ENCODE data around the gene MTCH1. TPM values are rescaled to one million over a fixed set of nuclear protein-coding genes. Genes with fewer than 3 reads are reported as not detected.

MTCH1 gene
- total and polyA plus RNA-seq, 2 experiments from 2014 or later, result 108 to 271 TPM

- TF ChIP-seq REST (IDR thresholded peaks at IDR 0.05; ENCODE audit: unreplicated experiment), result no peak
- no peak for TF ChIP-seq ZNF114 (CRISPR knock-in tag; IDR thresholded peaks at IDR 0.05)
- no peak for TF ChIP-seq JUNB (IDR thresholded peaks at IDR 0.05; ENCODE audit: unreplicated experiment)
These were observed 34.4 kb upstream of the MTCH1 start (continued) for GRCh38 chr6:37020381-37020780.

DNA sequence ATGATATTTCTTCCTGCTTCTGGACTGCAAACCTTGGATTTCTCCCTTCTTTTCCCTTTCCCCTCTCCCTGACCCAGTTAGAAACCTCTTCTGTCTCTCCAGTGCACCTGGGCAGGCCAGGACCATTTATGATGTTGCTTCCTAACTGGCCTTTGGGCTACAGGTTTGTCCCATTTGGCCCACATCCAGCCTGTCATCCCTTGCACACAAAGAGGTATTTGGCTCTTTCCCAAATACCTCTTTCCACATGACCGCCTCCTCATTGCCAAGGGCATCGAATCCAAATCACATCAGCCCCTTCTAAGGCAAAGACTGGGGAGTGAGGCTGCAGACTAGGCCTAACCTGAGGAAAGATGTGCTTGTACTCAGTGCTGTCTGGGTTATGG lies 33.1 kb upstream of the MTCH1 start:
- Mint-ChIP-seq H3K27me3 (ENCODE audit: insufficient read depth, low read depth, poor library complexity) (peaks cover 10% of the 10 kb centered on the region), H3K9me3 (no peaks in the 10 kb centered on the region), H3K4me3 (no peak overlapping the region), H3K4me1 (peaks cover 23% of the 10 kb centered on the region), H3K36me3 (ENCODE audit: low read depth) (no peaks in the 10 kb centered on the region), H3K27ac (no peak overlapping the region)
- no peaks in the 10 kb centered on the region for H3K27me3 ChIP-seq (ENCODE audit: insufficient read depth)
- no peak for ATAC-seq
- H3K9me2 ChIP-seq (ENCODE audit: insufficient read depth), result no peaks in the 10 kb centered on the region
- H3K4me2 ChIP-seq, result no peak overlapping the region
- no peak overlapping the region for H3K27ac ChIP-seq (ENCODE audit: low read depth)
- no peak for DNase-seq (ENCODE audit: low spot score)
- TF ChIP-seq ETS1 (IDR thresholded peaks at IDR 0.05) (no peak), ZNF114 (CRISPR knock-in tag; IDR thresholded peaks at IDR 0.05) (no peak), EZH2phosphoT487 (IDR thresholded peaks at IDR 0.05; ENCODE audit: unreplicated experiment) (no peak), EZH2 (IDR thresholded peaks at IDR 0.05; ENCODE audit: low read depth, unreplicated experiment) (no peak), JUNB (IDR thresholded peaks at IDR 0.05; ENCODE audit: unreplicated experiment) (no peak), ZNF331 (CRISPR knock-in tag; IDR thresholded peaks at IDR 0.05; ENCODE audit: low read depth) (no peak), NANOG (IDR thresholded peaks at IDR 0.05; ENCODE audit: borderline replicate concordance) (no peak)
- TF ChIP-seq, protein P1, sequence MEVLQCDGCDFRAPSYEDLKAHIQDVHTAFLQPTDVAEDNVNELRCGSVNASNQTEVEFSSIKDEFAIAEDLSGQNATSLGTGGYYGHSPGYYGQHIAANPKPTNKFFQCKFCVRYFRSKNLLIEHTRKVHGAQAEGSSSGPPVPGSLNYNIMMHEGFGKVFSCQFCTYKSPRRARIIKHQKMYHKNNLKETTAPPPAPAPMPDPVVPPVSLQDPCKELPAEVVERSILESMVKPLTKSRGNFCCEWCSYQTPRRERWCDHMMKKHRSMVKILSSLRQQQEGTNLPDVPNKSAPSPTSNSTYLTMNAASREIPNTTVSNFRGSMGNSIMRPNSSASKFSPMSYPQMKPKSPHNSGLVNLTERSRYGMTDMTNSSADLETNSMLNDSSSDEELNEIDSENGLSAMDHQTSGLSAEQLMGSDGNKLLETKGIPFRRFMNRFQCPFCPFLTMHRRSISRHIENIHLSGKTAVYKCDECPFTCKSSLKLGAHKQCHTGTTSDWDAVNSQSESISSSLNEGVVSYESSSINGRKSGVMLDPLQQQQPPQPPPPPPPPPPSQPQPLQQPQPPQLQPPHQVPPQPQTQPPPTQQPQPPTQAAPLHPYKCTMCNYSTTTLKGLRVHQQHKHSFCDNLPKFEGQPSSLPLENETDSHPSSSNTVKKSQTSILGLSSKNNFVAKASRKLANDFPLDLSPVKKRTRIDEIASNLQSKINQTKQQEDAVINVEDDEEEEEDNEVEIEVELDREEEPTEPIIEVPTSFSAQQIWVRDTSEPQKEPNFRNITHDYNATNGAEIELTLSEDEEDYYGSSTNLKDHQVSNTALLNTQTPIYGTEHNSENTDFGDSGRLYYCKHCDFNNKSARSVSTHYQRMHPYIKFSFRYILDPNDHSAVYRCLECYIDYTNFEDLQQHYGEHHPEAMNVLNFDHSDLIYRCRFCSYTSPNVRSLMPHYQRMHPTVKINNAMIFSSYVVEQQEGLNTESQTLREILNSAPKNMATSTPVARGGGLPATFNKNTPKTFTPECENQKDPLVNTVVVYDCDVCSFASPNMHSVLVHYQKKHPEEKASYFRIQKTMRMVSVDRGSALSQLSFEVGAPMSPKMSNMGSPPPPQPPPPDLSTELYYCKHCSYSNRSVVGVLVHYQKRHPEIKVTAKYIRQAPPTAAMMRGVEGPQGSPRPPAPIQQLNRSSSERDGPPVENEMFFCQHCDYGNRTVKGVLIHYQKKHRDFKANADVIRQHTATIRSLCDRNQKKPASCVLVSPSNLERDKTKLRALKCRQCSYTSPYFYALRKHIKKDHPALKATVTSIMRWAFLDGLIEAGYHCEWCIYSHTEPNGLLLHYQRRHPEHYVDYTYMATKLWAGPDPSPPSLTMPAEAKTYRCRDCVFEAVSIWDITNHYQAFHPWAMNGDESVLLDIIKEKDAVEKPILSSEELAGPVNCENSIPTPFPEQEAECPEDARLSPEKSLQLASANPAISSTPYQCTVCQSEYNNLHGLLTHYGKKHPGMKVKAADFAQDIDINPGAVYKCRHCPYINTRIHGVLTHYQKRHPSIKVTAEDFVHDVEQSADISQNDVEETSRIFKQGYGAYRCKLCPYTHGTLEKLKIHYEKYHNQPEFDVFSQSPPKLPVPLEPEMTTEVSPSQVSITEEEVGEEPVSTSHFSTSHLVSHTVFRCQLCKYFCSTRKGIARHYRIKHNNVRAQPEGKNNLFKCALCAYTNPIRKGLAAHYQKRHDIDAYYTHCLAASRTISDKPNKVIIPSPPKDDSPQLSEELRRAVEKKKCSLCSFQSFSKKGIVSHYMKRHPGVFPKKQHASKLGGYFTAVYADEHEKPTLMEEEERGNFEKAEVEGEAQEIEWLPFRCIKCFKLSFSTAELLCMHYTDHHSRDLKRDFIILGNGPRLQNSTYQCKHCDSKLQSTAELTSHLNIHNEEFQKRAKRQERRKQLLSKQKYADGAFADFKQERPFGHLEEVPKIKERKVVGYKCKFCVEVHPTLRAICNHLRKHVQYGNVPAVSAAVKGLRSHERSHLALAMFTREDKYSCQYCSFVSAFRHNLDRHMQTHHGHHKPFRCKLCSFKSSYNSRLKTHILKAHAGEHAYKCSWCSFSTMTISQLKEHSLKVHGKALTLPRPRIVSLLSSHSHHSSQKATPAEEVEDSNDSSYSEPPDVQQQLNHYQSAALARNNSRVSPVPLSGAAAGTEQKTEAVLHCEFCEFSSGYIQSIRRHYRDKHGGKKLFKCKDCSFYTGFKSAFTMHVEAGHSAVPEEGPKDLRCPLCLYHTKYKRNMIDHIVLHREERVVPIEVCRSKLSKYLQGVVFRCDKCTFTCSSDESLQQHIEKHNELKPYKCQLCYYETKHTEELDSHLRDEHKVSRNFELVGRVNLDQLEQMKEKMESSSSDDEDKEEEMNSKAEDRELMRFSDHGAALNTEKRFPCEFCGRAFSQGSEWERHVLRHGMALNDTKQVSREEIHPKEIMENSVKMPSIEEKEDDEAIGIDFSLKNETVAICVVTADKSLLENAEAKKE (CRISPR knock-in tag; IDR thresholded peaks at IDR 0.05), result no peak
- TF ChIP-seq, protein P2, sequence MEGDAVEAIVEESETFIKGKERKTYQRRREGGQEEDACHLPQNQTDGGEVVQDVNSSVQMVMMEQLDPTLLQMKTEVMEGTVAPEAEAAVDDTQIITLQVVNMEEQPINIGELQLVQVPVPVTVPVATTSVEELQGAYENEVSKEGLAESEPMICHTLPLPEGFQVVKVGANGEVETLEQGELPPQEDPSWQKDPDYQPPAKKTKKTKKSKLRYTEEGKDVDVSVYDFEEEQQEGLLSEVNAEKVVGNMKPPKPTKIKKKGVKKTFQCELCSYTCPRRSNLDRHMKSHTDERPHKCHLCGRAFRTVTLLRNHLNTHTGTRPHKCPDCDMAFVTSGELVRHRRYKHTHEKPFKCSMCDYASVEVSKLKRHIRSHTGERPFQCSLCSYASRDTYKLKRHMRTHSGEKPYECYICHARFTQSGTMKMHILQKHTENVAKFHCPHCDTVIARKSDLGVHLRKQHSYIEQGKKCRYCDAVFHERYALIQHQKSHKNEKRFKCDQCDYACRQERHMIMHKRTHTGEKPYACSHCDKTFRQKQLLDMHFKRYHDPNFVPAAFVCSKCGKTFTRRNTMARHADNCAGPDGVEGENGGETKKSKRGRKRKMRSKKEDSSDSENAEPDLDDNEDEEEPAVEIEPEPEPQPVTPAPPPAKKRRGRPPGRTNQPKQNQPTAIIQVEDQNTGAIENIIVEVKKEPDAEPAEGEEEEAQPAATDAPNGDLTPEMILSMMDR (conservative IDR thresholded peaks at IDR 0.05; ENCODE audit: low read depth in 2 of 2), result no peak
- no peaks in the 10 kb centered on the region for H3K79me2 ChIP-seq (replicated peaks; ENCODE audit: insufficient read depth)
- no peak overlapping the region for H3K4me3 ChIP-seq
- no peaks in the 10 kb centered on the region; the same call in 1 of the 2 replicates for H3K4me1 ChIP-seq (ENCODE audit: insufficient read depth)
- H3F3A ChIP-seq (replicated peaks; ENCODE audit: low read depth), result 0 out of 2 replicates have a peak, but pooled peaks cover 6% of the 10 kb centered on the region
- no peaks in the 10 kb centered on the region for H3K36me3 ChIP-seq (ENCODE audit: insufficient read depth)
- no peaks in the 10 kb centered on the region for H4K20me1 ChIP-seq (replicated peaks; ENCODE audit: insufficient read depth)
- no peak overlapping the region for H2AFZ ChIP-seq
